Activated naive CD8-positive, alpha-beta T cell (primary cell): ENCODE measurements around the gene RBM33.

ENCODE experiments used
- H3K27ac Mint-ChIP-seq: one replicate; pipeline ENCODE4 v1.8.0; 2021; ENCODE audit warnings: mixed read lengths
- H3K27me3 Mint-ChIP-seq: one replicate; pipeline ENCODE4 v1.8.0; 2021; ENCODE audit warnings: mixed read lengths
- H3K36me3 Mint-ChIP-seq: one replicate; pipeline ENCODE4 v1.8.0; 2021; ENCODE audit warnings: mixed read lengths
- H3K4me1 Mint-ChIP-seq: one replicate; pipeline ENCODE4 v1.8.0; 2021; ENCODE audit warnings: low read depth, mixed read lengths
- H3K4me3 Mint-ChIP-seq: one replicate; pipeline ENCODE4 v1.8.0; 2021; ENCODE audit warnings: mild to moderate bottlenecking, mixed read lengths
- H3K9me3 Mint-ChIP-seq: one replicate; pipeline ENCODE4 v1.8.0; 2021; ENCODE audit warnings: low read depth, mixed read lengths

RBM33 gene

DNA sequence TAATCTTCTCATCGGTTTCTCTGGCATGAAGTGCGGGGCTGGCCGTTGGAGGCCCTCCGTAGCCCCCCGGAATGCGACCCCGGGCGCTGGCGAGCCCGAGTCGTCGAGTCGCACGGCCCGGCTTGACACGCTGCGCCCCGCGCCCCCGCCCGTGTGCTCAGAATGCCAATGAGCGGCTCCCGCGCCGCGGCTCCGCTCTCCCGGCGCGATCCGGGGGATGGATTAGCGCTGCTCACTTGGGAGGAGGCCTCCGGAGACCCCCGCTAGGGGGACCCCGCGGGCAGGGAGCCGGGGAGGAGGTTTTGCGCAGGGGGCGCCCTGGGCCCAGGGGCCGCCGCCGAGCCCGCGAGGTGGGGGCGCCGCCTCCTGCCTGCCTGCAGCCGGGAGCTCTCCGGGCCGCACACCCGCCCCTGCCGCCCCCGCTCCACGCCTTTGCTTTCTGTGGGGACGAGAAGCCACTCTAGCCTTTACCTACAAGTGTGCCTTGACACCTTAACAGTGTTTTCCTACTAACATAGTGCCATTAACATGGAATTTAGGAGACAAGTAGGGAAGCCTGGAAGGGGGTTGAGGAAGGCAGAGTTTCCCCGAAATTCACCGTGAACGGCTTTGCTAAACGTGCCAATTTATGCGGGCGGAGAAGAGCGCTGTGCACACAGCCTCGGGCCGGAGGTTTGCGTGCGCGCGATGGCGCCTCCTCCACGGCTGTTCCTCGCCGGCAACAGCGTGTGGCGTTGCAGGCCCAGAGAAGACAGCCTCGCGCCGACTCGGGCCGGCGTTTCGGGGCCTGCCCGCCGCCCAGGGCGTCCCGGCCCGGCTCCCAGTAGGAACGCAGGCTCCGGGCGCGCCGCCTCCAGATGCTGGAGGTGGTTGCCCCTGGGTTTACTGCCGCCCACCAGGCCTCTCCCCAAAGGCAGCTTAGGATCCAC, 160.7 kb downstream of the RBM33 start:
- Mint-ChIP-seq H3K4me1 (peaks cover 21% of the 10 kb centered on the region), H3K36me3 (no peaks in the 10 kb centered on the region), H3K9me3 (no peaks in the 10 kb centered on the region), H3K27ac (no peak overlapping the region), H3K27me3 (peaks cover 28% of the 10 kb centered on the region), H3K4me3 (peak overlapping the region; percentile 80)

DNA sequence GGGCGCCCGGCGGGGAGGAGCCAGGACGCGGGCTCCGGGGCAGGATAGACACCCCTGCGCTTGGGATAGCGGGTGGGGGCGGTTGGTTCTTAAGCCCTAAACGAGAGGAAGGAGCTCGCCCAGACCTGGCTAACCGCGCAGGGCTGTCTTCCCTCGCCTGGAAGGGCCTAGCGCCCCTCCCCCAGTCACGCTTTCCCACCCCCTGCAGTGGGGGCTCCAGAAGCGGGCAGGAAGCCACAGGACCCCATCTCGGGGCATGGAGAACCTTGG, 161.3 kb downstream of the RBM33 start:
- Mint-ChIP-seq H3K27ac (no peak overlapping the region), H3K27me3 (peaks cover 31% of the 10 kb centered on the region), H3K4me1 (peaks cover 23% of the 10 kb centered on the region), H3K9me3 (no peaks in the 10 kb centered on the region), H3K36me3 (no peaks in the 10 kb centered on the region), H3K4me3 (no peak overlapping the region)

DNA sequence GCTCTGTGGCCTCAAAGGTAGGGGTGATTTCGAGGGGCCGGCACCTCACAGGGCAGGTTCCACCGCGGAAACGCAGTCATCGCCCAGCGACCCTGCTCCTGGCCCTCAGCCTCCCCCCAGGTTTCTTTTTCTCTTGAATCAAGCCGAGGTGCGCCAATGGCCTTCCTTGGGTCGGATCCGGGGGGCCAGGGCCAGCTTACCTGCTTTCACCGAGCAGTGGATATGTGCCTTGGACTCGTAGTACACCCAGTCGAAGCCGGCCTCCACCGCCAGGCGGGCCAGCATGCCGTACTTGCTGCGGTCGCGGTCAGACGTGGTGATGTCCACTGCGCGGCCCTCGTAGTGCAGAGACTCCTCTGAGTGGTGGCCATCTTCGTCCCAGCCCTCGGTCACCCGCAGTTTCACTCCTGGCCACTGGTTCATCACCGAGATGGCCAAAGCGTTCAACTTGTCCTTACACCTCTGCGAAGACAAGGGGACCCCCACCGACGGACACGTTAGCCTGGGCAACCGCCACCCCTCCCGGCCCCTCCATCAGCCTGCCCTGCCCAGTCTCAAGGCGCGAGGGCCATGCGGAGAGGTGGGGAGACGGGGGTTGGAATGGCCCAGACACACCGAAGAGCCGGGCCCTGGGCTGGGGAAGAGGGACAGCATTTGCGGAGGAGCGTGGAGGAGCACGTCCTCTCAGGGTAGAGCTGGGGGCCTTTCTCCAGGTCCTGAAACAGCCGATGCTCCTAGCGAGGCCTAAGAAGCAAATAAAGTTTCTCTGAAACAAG, 161.8 kb downstream of the RBM33 start:
- Mint-ChIP-seq H3K27me3 (peaks cover 29% of the 10 kb centered on the region), H3K9me3 (no peaks in the 10 kb centered on the region), H3K4me1 (peaks cover 28% of the 10 kb centered on the region), H3K36me3 (no peaks in the 10 kb centered on the region), H3K4me3 (no peak overlapping the region), H3K27ac (no peak overlapping the region)

- H3K27ac Mint-ChIP-seq = no peak overlapping the region
- H3K27me3 Mint-ChIP-seq = peaks cover 35% of the 10 kb centered on the region
- no peaks in the 10 kb centered on the region for H3K9me3 Mint-ChIP-seq
- no peaks in the 10 kb centered on the region for H3K36me3 Mint-ChIP-seq
- H3K4me3 Mint-ChIP-seq = no peak overlapping the region
- peaks cover 35% of the 10 kb centered on the region for H3K4me1 Mint-ChIP-seq
These were observed 162.7 kb downstream of the RBM33 start for GRCh38 chr7:155807065-155807671.

DNA sequence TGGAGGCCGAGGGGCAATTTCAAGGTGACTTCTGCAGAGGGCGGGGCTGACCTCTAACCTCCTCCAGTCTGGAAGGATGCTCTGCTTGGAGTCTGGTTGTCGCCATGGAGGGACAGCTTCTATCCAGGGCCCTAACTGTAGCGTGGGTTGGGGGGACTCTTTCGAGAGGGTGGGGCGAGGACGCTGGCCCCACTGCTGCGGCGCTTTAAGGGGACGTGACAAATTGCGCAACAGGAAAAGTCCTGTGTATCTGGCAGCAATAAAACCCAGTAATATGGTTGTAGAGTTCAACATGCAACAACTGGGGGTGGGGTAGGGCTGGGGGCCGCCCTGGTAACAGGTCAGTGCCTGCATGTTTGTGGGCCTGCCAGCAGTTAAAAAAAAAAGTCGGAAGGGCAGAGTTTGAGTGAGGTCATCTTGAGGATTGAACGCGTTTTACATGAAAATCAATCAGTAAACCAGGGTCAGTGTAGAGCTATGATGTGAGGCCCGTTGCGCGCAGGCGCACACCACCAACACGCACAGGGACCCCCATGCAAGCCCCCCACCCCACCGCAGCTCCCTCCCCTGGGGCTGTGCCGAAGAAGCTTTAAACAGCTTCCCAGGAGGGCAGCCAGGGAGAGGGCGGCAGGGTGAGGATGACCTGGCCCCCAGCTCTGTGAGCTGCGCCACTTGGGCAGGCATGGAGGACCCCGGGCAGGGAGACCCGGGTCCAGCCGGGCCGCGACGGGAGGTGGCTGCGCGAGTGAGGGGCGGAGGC, 163.5 kb downstream of the RBM33 start:
- H3K4me3 Mint-ChIP-seq = no peak overlapping the region
- no peaks in the 10 kb centered on the region for H3K36me3 Mint-ChIP-seq
- H3K27ac Mint-ChIP-seq = peak overlapping the region; percentile 5
- H3K9me3 Mint-ChIP-seq = no peaks in the 10 kb centered on the region
- H3K4me1 Mint-ChIP-seq = peaks cover 35% of the 10 kb centered on the region
- peaks cover 39% of the 10 kb centered on the region for H3K27me3 Mint-ChIP-seq

- no peaks in the 10 kb centered on the region for H3K9me3 Mint-ChIP-seq
- no peak overlapping the region for H3K4me3 Mint-ChIP-seq
- H3K4me1 Mint-ChIP-seq = peaks cover 32% of the 10 kb centered on the region
- H3K27me3 Mint-ChIP-seq = peaks cover 39% of the 10 kb centered on the region
- no peak overlapping the region for H3K27ac Mint-ChIP-seq
- H3K36me3 Mint-ChIP-seq = no peaks in the 10 kb centered on the region
These were observed 164.3 kb downstream of the RBM33 start for GRCh38 chr7:155808549-155809331.

DNA sequence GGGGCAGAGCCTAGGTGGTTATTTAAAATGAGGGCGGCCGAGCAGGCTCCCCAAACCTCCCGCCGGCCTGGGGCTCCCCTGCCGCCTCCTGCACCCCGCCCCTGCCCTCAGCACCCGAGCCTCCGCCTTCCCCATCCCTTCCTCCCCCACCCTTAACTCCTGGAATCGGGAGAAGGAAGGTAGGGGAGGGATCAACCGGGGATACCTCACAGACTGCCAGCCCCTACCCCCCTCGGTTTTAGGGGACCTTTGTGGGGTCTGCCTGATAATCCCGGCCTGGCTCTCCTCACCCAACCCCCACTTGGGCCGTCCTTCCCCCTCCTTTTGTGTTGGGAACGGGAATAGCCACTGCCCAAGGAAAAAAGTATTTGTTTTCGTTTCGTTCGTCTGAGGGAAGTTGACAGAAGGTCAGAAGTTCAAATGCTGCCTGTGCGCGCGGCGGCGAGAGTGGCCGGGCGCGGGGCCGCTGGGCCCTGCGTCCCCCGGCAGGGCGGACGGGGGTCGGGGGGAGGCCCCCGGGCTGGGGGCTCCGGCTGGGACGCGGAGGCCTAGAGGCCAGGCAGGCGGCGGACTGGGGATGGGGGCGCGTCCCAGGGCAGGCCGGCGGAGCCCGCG, 165.0 kb downstream of the RBM33 start:
- Mint-ChIP-seq H3K9me3 (no peaks in the 10 kb centered on the region), H3K4me3 (no peak overlapping the region), H3K4me1 (peaks cover 32% of the 10 kb centered on the region), H3K27me3 (peaks cover 41% of the 10 kb centered on the region), H3K27ac (no peak overlapping the region), H3K36me3 (no peaks in the 10 kb centered on the region)

DNA sequence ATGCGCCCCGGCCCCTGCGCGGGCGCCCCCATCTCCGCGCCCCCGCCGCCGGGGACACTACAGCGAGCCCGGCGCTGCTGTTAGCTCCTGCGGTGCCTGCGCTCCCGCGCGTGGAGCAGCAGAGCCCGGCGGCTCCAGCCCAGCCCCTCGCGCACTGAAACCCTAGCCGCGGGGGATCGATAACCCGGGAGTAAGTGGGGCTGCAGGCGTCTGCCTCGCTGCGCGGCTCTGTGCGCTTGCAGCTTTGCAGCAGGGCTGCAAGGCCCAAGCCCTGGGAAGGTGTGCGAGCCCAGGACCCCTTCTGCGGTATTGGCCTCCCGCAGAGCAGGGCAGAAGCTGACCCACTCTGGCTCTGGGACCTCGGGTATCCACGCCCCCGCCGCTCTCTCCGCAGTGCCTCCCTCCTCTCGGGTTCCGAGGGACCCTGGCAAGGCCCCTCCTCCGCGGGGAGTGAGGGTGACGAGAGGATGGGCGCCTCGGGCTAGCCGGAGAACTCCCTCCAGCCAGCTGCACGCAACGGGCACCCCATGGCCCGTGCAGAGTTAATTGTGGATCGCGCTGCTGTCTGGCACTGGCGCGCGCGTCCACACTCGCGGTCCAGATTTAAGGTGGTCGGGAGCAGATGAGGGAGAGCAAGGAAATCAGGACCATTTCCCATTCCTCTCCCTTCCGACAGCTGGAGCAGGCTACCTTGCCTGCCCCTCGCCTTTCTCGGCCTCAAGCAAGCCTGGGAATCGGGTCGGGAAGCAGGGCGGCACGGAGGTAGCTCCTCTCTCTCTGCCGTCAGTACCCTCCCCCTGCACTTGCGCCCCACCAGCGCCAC, 165.7 kb downstream of the RBM33 start:
- Mint-ChIP-seq H3K4me1 (peaks cover 32% of the 10 kb centered on the region), H3K27ac (no peak overlapping the region), H3K27me3 (peaks cover 41% of the 10 kb centered on the region), H3K36me3 (no peaks in the 10 kb centered on the region), H3K4me3 (no peak overlapping the region), H3K9me3 (no peaks in the 10 kb centered on the region)

- H3K9me3 Mint-ChIP-seq = no peaks in the 10 kb centered on the region
- H3K4me1 Mint-ChIP-seq = peaks cover 35% of the 10 kb centered on the region
- H3K27ac Mint-ChIP-seq = no peak overlapping the region
- peak overlapping the region; percentile 3 for H3K4me3 Mint-ChIP-seq
- no peaks in the 10 kb centered on the region for H3K36me3 Mint-ChIP-seq
- peaks cover 43% of the 10 kb centered on the region for H3K27me3 Mint-ChIP-seq
These were observed 166.5 kb downstream of the RBM33 start for GRCh38 chr7:155810770-155811559.

GRCh38 chr7:155811560-155811894, 167.1 kb downstream of the RBM33 start:
- Mint-ChIP-seq H3K4me3 (peak overlapping the region; percentile 73), H3K36me3 (no peaks in the 10 kb centered on the region), H3K27ac (no peak overlapping the region), H3K27me3 (peaks cover 43% of the 10 kb centered on the region), H3K9me3 (no peaks in the 10 kb centered on the region), H3K4me1 (peaks cover 33% of the 10 kb centered on the region)

- Mint-ChIP-seq H3K27ac (no peak within 1 kb of the TSS), H3K27me3 (peaks cover 41% of the 10 kb centered on the region), H3K4me3 (peak within 1 kb of the TSS; percentile 73), H3K36me3 (no peaks in the 10 kb centered on the region), H3K9me3 (no peaks in the 10 kb centered on the region), H3K4me1 (peaks cover 29% of the 10 kb centered on the region)
These were observed 167.7 kb downstream of the RBM33 start, which contains the start of gene SHH for GRCh38 chr7:155811895-155812761. Gene SHH (minus strand): TSS chr7:155812463. CDS start chr7:155812122, 341 bp downstream.

DNA sequence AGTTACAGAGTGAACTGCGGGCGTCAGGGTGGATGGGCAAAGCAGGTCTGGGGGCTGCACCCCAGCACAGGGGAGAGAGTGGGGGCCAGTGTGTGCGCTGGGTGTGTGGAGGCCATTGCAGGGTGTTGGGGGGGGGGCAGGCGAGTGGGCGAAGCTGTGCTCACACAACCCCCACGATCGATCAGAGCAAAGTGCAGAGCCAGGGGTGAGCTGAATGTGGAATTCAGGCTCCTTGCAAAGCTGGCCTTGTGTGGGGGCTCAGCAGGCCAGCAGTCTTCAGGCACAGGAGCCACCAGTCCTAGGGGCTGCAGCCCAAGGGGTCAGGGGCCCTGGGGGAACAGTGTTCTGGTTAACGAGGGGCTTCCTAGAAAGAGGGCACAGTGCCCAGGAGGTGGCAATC, 168.7 kb downstream of the RBM33 start:
- Mint-ChIP-seq H3K4me3 (no peak overlapping the region), H3K27ac (no peak overlapping the region), H3K36me3 (no peaks in the 10 kb centered on the region), H3K9me3 (no peaks in the 10 kb centered on the region), H3K4me1 (peaks cover 23% of the 10 kb centered on the region), H3K27me3 (peaks cover 34% of the 10 kb centered on the region)
